Measurements from ENCODE around the gene RIPOR3.

DNA sequence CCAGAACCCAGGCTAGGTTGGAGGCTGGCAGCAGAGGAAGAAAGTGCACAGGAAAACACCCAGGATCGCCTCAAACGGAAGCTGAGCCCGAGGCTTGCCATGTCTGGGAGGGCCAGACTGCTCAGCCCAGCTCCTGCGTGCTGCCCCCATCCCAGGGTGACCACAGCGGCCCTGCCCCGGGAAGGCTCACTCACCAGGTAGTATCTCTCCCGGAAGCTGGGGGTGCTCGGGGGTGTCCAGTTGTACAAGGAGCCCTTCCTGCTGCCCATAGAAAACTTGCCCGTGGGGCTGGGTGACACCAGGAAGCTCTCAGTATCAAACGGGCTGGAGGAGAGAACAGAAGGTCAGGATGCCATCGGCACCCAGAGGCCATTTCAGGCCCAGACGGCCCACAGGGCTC is 86.9 kb downstream of the RIPOR3 start:
- no peak for TF ChIP-seq REST (IDR thresholded peaks at IDR 0.05)
- no peak for TF ChIP-seq JUND (IDR thresholded peaks at IDR 0.05)
- no peak for TF ChIP-seq CTCF (IDR thresholded peaks at IDR 0.05; ENCODE audit: low read depth, low read length, missing input control)
- TF ChIP-seq, protein P1, sequence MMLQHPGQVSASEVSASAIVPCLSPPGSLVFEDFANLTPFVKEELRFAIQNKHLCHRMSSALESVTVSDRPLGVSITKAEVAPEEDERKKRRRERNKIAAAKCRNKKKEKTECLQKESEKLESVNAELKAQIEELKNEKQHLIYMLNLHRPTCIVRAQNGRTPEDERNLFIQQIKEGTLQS (IDR thresholded peaks at IDR 0.05) = no peak
- TF ChIP-seq, protein P2, sequence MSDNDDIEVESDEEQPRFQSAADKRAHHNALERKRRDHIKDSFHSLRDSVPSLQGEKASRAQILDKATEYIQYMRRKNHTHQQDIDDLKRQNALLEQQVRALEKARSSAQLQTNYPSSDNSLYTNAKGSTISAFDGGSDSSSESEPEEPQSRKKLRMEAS (IDR thresholded peaks at IDR 0.05) = no peak
- no peak for TF ChIP-seq TAF1 (conservative IDR thresholded peaks at IDR 0.05)
- TF ChIP-seq RAD21 (IDR thresholded peaks at IDR 0.05) = no peak
- TF ChIP-seq RXRA (IDR thresholded peaks at IDR 0.05) = no peak
- no peak for TF ChIP-seq SP1 (IDR thresholded peaks at IDR 0.05)
- TF ChIP-seq, protein P3, sequence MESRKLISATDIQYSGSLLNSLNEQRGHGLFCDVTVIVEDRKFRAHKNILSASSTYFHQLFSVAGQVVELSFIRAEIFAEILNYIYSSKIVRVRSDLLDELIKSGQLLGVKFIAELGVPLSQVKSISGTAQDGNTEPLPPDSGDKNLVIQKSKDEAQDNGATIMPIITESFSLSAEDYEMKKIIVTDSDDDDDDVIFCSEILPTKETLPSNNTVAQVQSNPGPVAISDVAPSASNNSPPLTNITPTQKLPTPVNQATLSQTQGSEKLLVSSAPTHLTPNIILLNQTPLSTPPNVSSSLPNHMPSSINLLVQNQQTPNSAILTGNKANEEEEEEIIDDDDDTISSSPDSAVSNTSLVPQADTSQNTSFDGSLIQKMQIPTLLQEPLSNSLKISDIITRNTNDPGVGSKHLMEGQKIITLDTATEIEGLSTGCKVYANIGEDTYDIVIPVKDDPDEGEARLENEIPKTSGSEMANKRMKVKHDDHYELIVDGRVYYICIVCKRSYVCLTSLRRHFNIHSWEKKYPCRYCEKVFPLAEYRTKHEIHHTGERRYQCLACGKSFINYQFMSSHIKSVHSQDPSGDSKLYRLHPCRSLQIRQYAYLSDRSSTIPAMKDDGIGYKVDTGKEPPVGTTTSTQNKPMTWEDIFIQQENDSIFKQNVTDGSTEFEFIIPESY (IDR thresholded peaks at IDR 0.05) = no peak
- TF ChIP-seq YY1 (IDR thresholded peaks at IDR 0.05) = no peak
- TF ChIP-seq FOXA1 (IDR thresholded peaks at IDR 0.05) = no peak

Data from liver (tissue), 3 donors.